ENCODE data around the gene CMIP. TPM values are rescaled to one million over a fixed set of nuclear protein-coding genes. Genes with fewer than 3 reads are reported as not detected.

Gene CMIP
- polyA plus RNA-seq, 1 of the 3 experiments (the other 2 are of a cell fraction), result 5.4 TPM

GRCh38 chr16:81470796-81471636 is 26.4 kb downstream of the CMIP start:
- peaks cover 0 to 10% of the 10 kb centered on the region in 2 experiments; a peak in 1 of 4 replicates for H3K4me1 ChIP-seq (ENCODE audit: control insufficient read depth in 1 of 2, insufficient read depth in 2 of 2, low read depth in 1 of 2, low read length in 1 of 2)
- peaks cover 39% of the 10 kb centered on the region for H3K79me2 ChIP-seq (ENCODE audit: insufficient read depth)
- CTCF ChIA-PET, result interaction anchor here (0.6 kb wide), 1 partner anchor 78 kb away, joined by 4 read pairs; no protein-coding TSS in a partner anchor
- no peak overlapping the region for H3K9ac ChIP-seq
- no peaks in the 10 kb centered on the region for H3K27me3 ChIP-seq (ENCODE audit: insufficient read depth)
- DNase-seq, result no peak
- no peak overlapping the region for H2AFZ ChIP-seq (ENCODE audit: low read depth)
- no peak overlapping the region for H3K27ac ChIP-seq (ENCODE audit: low read depth in 2 of 2, low read length in 1 of 2)
- H3F3A ChIP-seq (replicated peaks; ENCODE audit: insufficient read depth), result peaks cover 8% of the 10 kb centered on the region
- H3K4me3 ChIP-seq (ENCODE audit: low read depth in 2 of 2, low read length in 1 of 2), result no peak overlapping the region
- no peaks in the 10 kb centered on the region for H3K36me3 ChIP-seq (replicated peaks in 1 of 2; ENCODE audit: control insufficient read depth in 1 of 2, insufficient read depth in 2 of 2, low read length in 1 of 2)
- 97% methylated on average over 9 of the region's 9 CpGs for WGBS (ENCODE audit: low lambda C conversion rate)
- POLR2A ChIA-PET, result no interaction called here
- TF ChIP-seq, protein P1, sequence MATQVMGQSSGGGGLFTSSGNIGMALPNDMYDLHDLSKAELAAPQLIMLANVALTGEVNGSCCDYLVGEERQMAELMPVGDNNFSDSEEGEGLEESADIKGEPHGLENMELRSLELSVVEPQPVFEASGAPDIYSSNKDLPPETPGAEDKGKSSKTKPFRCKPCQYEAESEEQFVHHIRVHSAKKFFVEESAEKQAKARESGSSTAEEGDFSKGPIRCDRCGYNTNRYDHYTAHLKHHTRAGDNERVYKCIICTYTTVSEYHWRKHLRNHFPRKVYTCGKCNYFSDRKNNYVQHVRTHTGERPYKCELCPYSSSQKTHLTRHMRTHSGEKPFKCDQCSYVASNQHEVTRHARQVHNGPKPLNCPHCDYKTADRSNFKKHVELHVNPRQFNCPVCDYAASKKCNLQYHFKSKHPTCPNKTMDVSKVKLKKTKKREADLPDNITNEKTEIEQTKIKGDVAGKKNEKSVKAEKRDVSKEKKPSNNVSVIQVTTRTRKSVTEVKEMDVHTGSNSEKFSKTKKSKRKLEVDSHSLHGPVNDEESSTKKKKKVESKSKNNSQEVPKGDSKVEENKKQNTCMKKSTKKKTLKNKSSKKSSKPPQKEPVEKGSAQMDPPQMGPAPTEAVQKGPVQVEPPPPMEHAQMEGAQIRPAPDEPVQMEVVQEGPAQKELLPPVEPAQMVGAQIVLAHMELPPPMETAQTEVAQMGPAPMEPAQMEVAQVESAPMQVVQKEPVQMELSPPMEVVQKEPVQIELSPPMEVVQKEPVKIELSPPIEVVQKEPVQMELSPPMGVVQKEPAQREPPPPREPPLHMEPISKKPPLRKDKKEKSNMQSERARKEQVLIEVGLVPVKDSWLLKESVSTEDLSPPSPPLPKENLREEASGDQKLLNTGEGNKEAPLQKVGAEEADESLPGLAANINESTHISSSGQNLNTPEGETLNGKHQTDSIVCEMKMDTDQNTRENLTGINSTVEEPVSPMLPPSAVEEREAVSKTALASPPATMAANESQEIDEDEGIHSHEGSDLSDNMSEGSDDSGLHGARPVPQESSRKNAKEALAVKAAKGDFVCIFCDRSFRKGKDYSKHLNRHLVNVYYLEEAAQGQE (IDR thresholded peaks at IDR 0.05; ENCODE audit: low read depth, low read length), result no peak
- TF ChIP-seq MXI1 (IDR thresholded peaks at IDR 0.05; ENCODE audit: low read depth, low read length), result no peak
- no peak overlapping the region for H3K4me2 ChIP-seq
- no peaks in the 10 kb centered on the region for H3K9me3 ChIP-seq
- peaks cover 18% of the 10 kb centered on the region for H4K20me1 ChIP-seq (ENCODE audit: insufficient read depth)
- no peaks in the 10 kb centered on the region for H3K9me2 ChIP-seq

DNA sequence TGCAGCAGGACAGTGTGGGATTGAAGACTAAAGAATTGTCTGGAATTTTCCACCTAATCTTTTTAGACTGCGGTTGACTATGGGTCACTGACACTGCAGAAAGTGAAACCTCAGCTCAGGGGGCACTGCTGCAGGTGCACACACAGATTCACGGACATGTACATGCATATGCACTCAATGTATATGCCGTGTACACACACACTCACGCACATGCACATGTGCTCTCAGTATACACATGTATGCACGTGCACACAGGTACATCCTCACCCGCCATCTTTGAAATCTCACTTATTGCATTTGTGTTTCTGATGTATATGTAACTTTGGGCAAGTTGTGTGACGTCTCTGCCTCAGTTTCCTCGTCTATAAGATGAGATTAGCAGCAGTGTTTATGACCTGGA is 27.3 kb downstream of the CMIP start:
- TF ChIP-seq, protein P2, sequence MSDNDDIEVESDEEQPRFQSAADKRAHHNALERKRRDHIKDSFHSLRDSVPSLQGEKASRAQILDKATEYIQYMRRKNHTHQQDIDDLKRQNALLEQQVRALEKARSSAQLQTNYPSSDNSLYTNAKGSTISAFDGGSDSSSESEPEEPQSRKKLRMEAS (IDR thresholded peaks at IDR 0.05; ENCODE audit: low read depth), result no peak
- H3K27ac ChIP-seq (ENCODE audit: low read depth in 2 of 2, low read length in 1 of 2), result no peak overlapping the region
- no peak overlapping the region for H2AFZ ChIP-seq (ENCODE audit: low read depth)
- no peaks in the 10 kb centered on the region for H3K9me3 ChIP-seq
- H3F3A ChIP-seq (replicated peaks; ENCODE audit: insufficient read depth), result peaks cover 8% of the 10 kb centered on the region
- H4K20me1 ChIP-seq (ENCODE audit: insufficient read depth), result peaks cover 18% of the 10 kb centered on the region
- 94% methylated on average over 8 of the region's 8 CpGs for WGBS (ENCODE audit: low lambda C conversion rate)
- H3K27me3 ChIP-seq (ENCODE audit: insufficient read depth), result no peaks in the 10 kb centered on the region
- peaks cover 31% of the 10 kb centered on the region for H3K79me2 ChIP-seq (ENCODE audit: insufficient read depth)
- H3K9me2 ChIP-seq, result no peaks in the 10 kb centered on the region
- no peak overlapping the region for H3K4me3 ChIP-seq (ENCODE audit: low read depth in 2 of 2, low read length in 1 of 2)
- DNase-seq, result no peak
- H3K9ac ChIP-seq, result no peak overlapping the region
- H3K4me2 ChIP-seq, result no peak overlapping the region
- POLR2A ChIA-PET, result no interaction called here
- H3K36me3 ChIP-seq (replicated peaks in 1 of 2; ENCODE audit: control insufficient read depth in 1 of 2, insufficient read depth in 2 of 2, low read length in 1 of 2), result no peaks in the 10 kb centered on the region
- CTCF ChIA-PET, result no interaction called here
- peaks cover 0 to 10% of the 10 kb centered on the region in 2 experiments; a peak in 1 of 4 replicates for H3K4me1 ChIP-seq (ENCODE audit: control insufficient read depth in 1 of 2, insufficient read depth in 2 of 2, low read depth in 1 of 2, low read length in 1 of 2)

DNA sequence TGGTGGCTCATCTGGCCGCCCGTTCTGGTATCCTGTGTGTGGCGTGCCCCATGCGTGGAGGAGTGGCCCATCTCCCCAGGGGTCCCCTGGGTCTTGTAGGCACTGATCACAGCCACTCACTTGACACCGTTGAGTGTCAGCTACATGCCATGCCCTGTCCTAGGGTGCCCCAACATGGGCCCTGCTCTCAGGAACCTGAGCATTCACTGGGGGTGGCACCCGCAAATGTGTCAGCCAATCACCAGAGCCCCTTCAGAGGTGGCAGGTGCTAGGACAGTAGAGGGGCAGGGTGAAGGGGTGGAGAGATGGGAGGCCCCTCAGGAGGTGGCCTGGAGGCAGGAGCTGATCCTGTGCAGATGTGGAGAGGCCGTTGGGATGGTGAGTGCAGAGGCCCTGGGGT is 27.8 kb downstream of the CMIP start:
- H3K27ac ChIP-seq (ENCODE audit: low read depth in 2 of 2, low read length in 1 of 2), result no peak overlapping the region
- no peak overlapping the region for H3K4me2 ChIP-seq
- peaks cover 18% of the 10 kb centered on the region for H4K20me1 ChIP-seq (ENCODE audit: insufficient read depth)
- no peak overlapping the region for H3K4me3 ChIP-seq (ENCODE audit: low read depth in 2 of 2, low read length in 1 of 2)
- no peaks in the 10 kb centered on the region for H3K36me3 ChIP-seq (replicated peaks in 1 of 2; ENCODE audit: control insufficient read depth in 1 of 2, insufficient read depth in 2 of 2, low read length in 1 of 2)
- POLR2A ChIA-PET, result no interaction called here
- peaks cover 8% of the 10 kb centered on the region for H3F3A ChIP-seq (replicated peaks; ENCODE audit: insufficient read depth)
- H3K9me3 ChIP-seq, result no peaks in the 10 kb centered on the region
- H3K9ac ChIP-seq, result no peak overlapping the region
- H2AFZ ChIP-seq (ENCODE audit: low read depth), result no peak overlapping the region
- H3K4me1 ChIP-seq (ENCODE audit: control insufficient read depth in 1 of 2, insufficient read depth in 2 of 2, low read depth in 1 of 2, low read length in 1 of 2), result peaks cover 0 to 10% of the 10 kb centered on the region in 2 experiments; a peak in 1 of 4 replicates
- no peaks in the 10 kb centered on the region for H3K9me2 ChIP-seq
- H3K79me2 ChIP-seq (ENCODE audit: insufficient read depth), result peaks cover 29% of the 10 kb centered on the region
- WGBS (ENCODE audit: low lambda C conversion rate), result 97% methylated on average over 6 of the region's 7 CpGs
- DNase-seq, result no peak
- CTCF ChIA-PET, result interaction anchor here (1.0 kb wide), 1 partner anchor 11 kb away, joined by 3 read pairs; no protein-coding TSS in a partner anchor
- H3K27me3 ChIP-seq (ENCODE audit: insufficient read depth), result no peaks in the 10 kb centered on the region
- TF ChIP-seq, protein P1 (IDR thresholded peaks at IDR 0.05; ENCODE audit: low read depth, low read length), result no peak
- TF ChIP-seq YY1 (IDR thresholded peaks at IDR 0.05; ENCODE audit: low read depth) (no peak), TEAD4 (IDR thresholded peaks at IDR 0.05; ENCODE audit: borderline replicate concordance, insufficient read depth) (no peak), RAD21 (IDR thresholded peaks at IDR 0.05; ENCODE audit: low read length) (no peak), TAF1 (IDR thresholded peaks at IDR 0.05; ENCODE audit: borderline replicate concordance, low read depth, low read length) (no peak)
- TF ChIP-seq, protein P3, sequence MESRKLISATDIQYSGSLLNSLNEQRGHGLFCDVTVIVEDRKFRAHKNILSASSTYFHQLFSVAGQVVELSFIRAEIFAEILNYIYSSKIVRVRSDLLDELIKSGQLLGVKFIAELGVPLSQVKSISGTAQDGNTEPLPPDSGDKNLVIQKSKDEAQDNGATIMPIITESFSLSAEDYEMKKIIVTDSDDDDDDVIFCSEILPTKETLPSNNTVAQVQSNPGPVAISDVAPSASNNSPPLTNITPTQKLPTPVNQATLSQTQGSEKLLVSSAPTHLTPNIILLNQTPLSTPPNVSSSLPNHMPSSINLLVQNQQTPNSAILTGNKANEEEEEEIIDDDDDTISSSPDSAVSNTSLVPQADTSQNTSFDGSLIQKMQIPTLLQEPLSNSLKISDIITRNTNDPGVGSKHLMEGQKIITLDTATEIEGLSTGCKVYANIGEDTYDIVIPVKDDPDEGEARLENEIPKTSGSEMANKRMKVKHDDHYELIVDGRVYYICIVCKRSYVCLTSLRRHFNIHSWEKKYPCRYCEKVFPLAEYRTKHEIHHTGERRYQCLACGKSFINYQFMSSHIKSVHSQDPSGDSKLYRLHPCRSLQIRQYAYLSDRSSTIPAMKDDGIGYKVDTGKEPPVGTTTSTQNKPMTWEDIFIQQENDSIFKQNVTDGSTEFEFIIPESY (IDR thresholded peaks at IDR 0.05; ENCODE audit: borderline replicate concordance, low read depth), result no peak
- TF ChIP-seq, protein P2 (IDR thresholded peaks at IDR 0.05; ENCODE audit: low read depth), result no peak

Measured in SK-N-SH (cell line).